Keratinocyte (primary cell): ENCODE data around the gene C4orf46. TPM values are rescaled to one million over a fixed set of nuclear protein-coding genes. Genes with fewer than 3 reads are reported as not detected.

Experiments used
- DNase-seq: peaks from one replicate; pipeline ENCODE4 v3.0.0-alpha.2; 2011; ENCODE audit warnings: low read depth, missing footprints, low spot score
- FAIRE-seq: peaks from 2 replicates; lab custom pipeline; 2011; peaks lifted over from hg19 to GRCh38; lab: Jason Lieb, UNC
- H2AFZ ChIP-seq: 2 replicates; pipeline ENCODE4 v1.6.0; 2012; ENCODE audit warnings: low read length, control low read depth, inconsistent platforms; ENCODE audit not compliant: control insufficient read depth
- H3K27ac ChIP-seq: 2 replicates; pipeline ENCODE4 v1.5.1; 2011; ENCODE audit warnings: low read length; ENCODE audit not compliant: control insufficient read depth, insufficient read depth
- H3K27me3 ChIP-seq: 3 replicates; pipeline ENCODE4 v1.6.0; 2011; ENCODE audit warnings: low read length; ENCODE audit not compliant: control insufficient read depth, insufficient read depth; ENCODE audit errors: extremely low read depth
- H3K36me3 ChIP-seq, 2 experiments: 2 replicates in 1 of 2; 3 replicates in 1 of 2; pipeline ENCODE4 v1.5.1; 2011; ENCODE audit warnings: low read length in 2 of 2, mild to moderate bottlenecking in 1 of 2; ENCODE audit not compliant: control insufficient read depth in 2 of 2, insufficient read depth in 2 of 2; ENCODE audit errors: extremely low read depth in 1 of 2
- H3K4me1 ChIP-seq: 3 replicates; pipeline ENCODE4 v1.5.1; 2011; ENCODE audit warnings: low read length; ENCODE audit not compliant: control insufficient read depth, insufficient read depth; ENCODE audit errors: extremely low read depth
- H3K4me2 ChIP-seq: 3 replicates; pipeline ENCODE4 v1.6.0; 2011; ENCODE audit warnings: low read depth, low read length; ENCODE audit not compliant: control insufficient read depth, insufficient read depth; ENCODE audit errors: extremely low read depth
- H3K4me3 ChIP-seq, 3 experiments: fragments of 200-600 bp in 1 of 3; sonication (generic) in 1 of 3; 2 replicates in 2 of 3; 3 replicates in 1 of 3; pipeline ENCODE4 v1.5.1; 2011 to 2016; ENCODE audit warnings: low read length in 3 of 3, mild to moderate bottlenecking in 3 of 3, control low read depth in 2 of 3, inconsistent platforms in 1 of 3, low read depth in 1 of 3, mixed read lengths in 1 of 3, mixed run types in 1 of 3, moderate library complexity in 1 of 3; ENCODE audit not compliant: control insufficient read depth in 2 of 3, insufficient read depth in 2 of 3; ENCODE audit errors: extremely low read depth in 1 of 3
- H3K79me2 ChIP-seq: 2 replicates; pipeline ENCODE4 v1.6.0; 2012; ENCODE audit warnings: low read length; ENCODE audit not compliant: control insufficient read depth, insufficient read depth
- H3K9ac ChIP-seq: 3 replicates; pipeline ENCODE4 v1.6.0; 2011; ENCODE audit warnings: low read length; ENCODE audit not compliant: control insufficient read depth, insufficient read depth; ENCODE audit errors: extremely low read depth
- H3K9me1 ChIP-seq: 3 replicates; pipeline ENCODE4 v1.6.0; 2011; ENCODE audit warnings: low read length; ENCODE audit not compliant: control insufficient read depth, insufficient read depth; ENCODE audit errors: extremely low read depth
- H3K9me3 ChIP-seq: 2 replicates; pipeline ENCODE4 v1.5.1; 2012; ENCODE audit warnings: low read depth, low read length; ENCODE audit not compliant: control insufficient read depth
- H4K20me1 ChIP-seq: 3 replicates; pipeline ENCODE4 v1.6.0; 2011; ENCODE audit warnings: low read length; ENCODE audit not compliant: control insufficient read depth, insufficient read depth; ENCODE audit errors: extremely low read depth
- EZH2 ChIP-seq: IDR thresholded peaks from one replicate; pipeline ENCODE4 v1.6.1; 2012; ENCODE audit warnings: inconsistent platforms, mild to moderate bottlenecking, low read length, moderate library complexity
- dilution Hi-C: fragments of 300-500 bp; cut with MboI; formaldehyde crosslinking; loops from one replicate; pipeline ENCODE4 v1.7.0; 2020; ENCODE audit warnings: low sequenced_read_pairs; ENCODE audit not compliant: extremely low pct_ligation_motif_present
- polyA minus RNA-seq, 3 experiments: library from RNA; depleted of rRNA, polyadenylated mRNA; stranded (reverse); fragments of >200 nt; gene quantifications; 1 replicate in 1 of 3; 2 replicates in 1 of 3; 3 replicates in 1 of 3; pipeline ENCODE4 v1.2.3, GENCODE V29; 2011
- polyA plus RNA-seq, 5 experiments: library from polyadenylated mRNA; depleted of rRNA in 3 of 5; stranded (reverse) in 3 of 5; stranded (forward) in 1 of 5; unstranded in 1 of 5; fragments of >200 nt; gene quantifications; 1 replicate in 1 of 5; 2 replicates in 3 of 5; 3 replicates in 1 of 5; pipeline versions ENCODE4 v1.2.1 to v1.2.3, GENCODE V29; 2011 to 2012; ENCODE audit warnings: missing spikeins in 2 of 5, low read depth in 1 of 5, low replicate concordance in 1 of 5
- TF ChIP-seq, protein P1 (sequence below), 3 experiments: IDR thresholded peaks in 1 of 3; conservative IDR thresholded peaks in 1 of 3; optimal IDR thresholded peaks in 1 of 3; 2 replicates in 2 of 3; 3 replicates in 1 of 3; pipeline versions ENCODE3 to v1.5.1; 2011; ENCODE audit warnings: low read length in 3 of 3, mild to moderate bottlenecking in 3 of 3, moderate library complexity in 2 of 3, control low read depth in 1 of 3, inconsistent platforms in 1 of 3; ENCODE audit not compliant: insufficient read depth in 2 of 3; ENCODE audit errors: extremely low read depth in 1 of 3

Gene C4orf46
- polyA plus RNA-seq: 6.6 to 14.6 TPM (median 9.7 TPM) in 3 replicates
- polyA plus RNA-seq (2011; ENCODE audit: low read depth): 4.3 TPM
- 4.3 and 8.6 TPM in 2 replicates for polyA plus RNA-seq (2011; cell fraction: cytosol; rRNA removed)
- 5.9 and 6.0 TPM in 2 replicates for polyA plus RNA-seq (2011; cell fraction: nucleus; rRNA removed)
- 2.6 and 6.3 TPM in 2 replicates for polyA plus RNA-seq (2012; ENCODE audit: low replicate concordance)
- polyA minus RNA-seq: 1.4 to 5.8 TPM (median 3.2 TPM) in 3 replicates
- 6.3 TPM for polyA minus RNA-seq (2011; cell fraction: cytosol; rRNA and poly(A)+ RNA removed)
- polyA minus RNA-seq (2011; cell fraction: nucleus; rRNA and poly(A)+ RNA removed): 3.5 and 6.7 TPM in 2 replicates

DNA sequence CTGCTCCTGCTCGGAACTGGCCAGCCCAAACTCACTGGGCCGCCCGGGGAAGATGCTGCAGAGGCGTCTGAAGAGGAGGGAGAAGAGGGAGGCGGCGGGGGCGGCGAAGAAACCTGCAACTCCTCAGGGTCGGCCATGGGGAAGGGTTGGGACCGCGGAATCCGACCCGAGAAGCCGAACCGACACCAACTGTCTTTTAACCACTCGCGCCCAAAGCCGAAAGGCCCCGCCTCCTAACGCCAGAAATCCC lies at the start of gene C4orf46:
TSS of gene C4orf46 (minus strand) at position 223 of the 250 bp plus-strand sequence. CDS start at position 137, 86 bp downstream.
- peaks cover 22% of the 10 kb centered on the region for H3K79me2 ChIP-seq
- H2AFZ ChIP-seq: peak within 1 kb of the TSS; percentile 100
- H3K4me1 ChIP-seq: peaks cover 10% of the 10 kb centered on the region
- H3K9me3 ChIP-seq: no peaks in the 10 kb centered on the region
- TF ChIP-seq, protein P1, sequence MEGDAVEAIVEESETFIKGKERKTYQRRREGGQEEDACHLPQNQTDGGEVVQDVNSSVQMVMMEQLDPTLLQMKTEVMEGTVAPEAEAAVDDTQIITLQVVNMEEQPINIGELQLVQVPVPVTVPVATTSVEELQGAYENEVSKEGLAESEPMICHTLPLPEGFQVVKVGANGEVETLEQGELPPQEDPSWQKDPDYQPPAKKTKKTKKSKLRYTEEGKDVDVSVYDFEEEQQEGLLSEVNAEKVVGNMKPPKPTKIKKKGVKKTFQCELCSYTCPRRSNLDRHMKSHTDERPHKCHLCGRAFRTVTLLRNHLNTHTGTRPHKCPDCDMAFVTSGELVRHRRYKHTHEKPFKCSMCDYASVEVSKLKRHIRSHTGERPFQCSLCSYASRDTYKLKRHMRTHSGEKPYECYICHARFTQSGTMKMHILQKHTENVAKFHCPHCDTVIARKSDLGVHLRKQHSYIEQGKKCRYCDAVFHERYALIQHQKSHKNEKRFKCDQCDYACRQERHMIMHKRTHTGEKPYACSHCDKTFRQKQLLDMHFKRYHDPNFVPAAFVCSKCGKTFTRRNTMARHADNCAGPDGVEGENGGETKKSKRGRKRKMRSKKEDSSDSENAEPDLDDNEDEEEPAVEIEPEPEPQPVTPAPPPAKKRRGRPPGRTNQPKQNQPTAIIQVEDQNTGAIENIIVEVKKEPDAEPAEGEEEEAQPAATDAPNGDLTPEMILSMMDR (optimal IDR thresholded peaks at IDR 0.05 in 1 of 3, IDR thresholded peaks at IDR 0.05 in 1 of 3, conservative IDR thresholded peaks at IDR 0.05 in 1 of 3; ENCODE audit: extremely low read depth in 1 of 3, insufficient read depth in 2 of 3, low read length in 3 of 3): no peak
- TF ChIP-seq EZH2: no peak
- H3K27me3 ChIP-seq: no peaks in the 10 kb centered on the region
- peak within 1 kb of the TSS; percentile 88 for H3K27ac ChIP-seq
- dilution Hi-C loops: no loop called here
- H4K20me1 ChIP-seq: no peaks in the 10 kb centered on the region
- peak within 1 kb of the TSS; percentile 53 to 77 (median 72) for H3K4me3 ChIP-seq
- peak within 1 kb of the TSS; percentile 84 for H3K4me2 ChIP-seq
- H3K9ac ChIP-seq: peak within 1 kb of the TSS; percentile 92
- no peaks in the 10 kb centered on the region for H3K9me1 ChIP-seq
- FAIRE-seq (no peak), DNase-seq (no peak)
- no peaks in the 10 kb centered on the region for H3K36me3 ChIP-seq

DNA sequence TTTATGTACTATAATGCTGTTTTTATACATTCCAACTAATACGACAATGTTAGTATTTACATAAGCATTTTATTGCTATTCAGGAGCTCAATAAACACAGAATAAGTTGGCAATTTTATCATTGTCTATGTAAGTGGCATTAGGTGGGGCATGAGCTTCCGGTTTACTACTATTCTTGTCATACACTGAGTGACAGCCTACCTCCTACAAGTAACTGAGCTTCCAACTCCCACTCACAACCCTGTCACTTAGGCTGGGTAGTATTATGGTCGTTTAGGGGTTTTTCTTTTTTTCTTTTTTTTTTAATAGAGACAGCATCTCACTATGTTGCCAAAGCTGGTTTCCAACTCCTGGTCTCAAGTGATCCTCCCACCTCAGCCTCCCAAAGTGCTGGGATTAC lies 44.1 kb upstream of the C4orf46 start:
- dilution Hi-C loops: no loop called here
- peaks cover 24 to 35% of the 10 kb centered on the region in 2 experiments for H3K36me3 ChIP-seq

More for the DNA sequence above, 44.1 kb upstream of the C4orf46 start:
- TF ChIP-seq, protein P1 (optimal IDR thresholded peaks at IDR 0.05 in 1 of 3, IDR thresholded peaks at IDR 0.05 in 1 of 3, conservative IDR thresholded peaks at IDR 0.05 in 1 of 3; ENCODE audit: extremely low read depth in 1 of 3, insufficient read depth in 2 of 3, low read length in 3 of 3): no peak
- TF ChIP-seq EZH2: no peak
- Histone ChIP-seq H2AFZ (no peak overlapping the region), H3K79me2 (peaks cover 6% of the 10 kb centered on the region), H3K9me3 (no peaks in the 10 kb centered on the region), H3K27me3 (no peaks in the 10 kb centered on the region), H3K4me1 (no peaks in the 10 kb centered on the region), H3K27ac (no peak overlapping the region), H3K9me1 (no peaks in the 10 kb centered on the region), H3K9ac (no peak overlapping the region), H3K4me2 (no peak overlapping the region), H4K20me1 (no peaks in the 10 kb centered on the region), H3K4me3 (no peak overlapping the region)
- FAIRE-seq: no peak
- no peak for DNase-seq
